ENCODE data around the gene OTOG.

The OTOG gene

GRCh38 chr11:17687946-17688670, 141.0 kb downstream of the OTOG start:
- DNase-seq (ENCODE audit: low read depth), result peak; percentile 54
- TF ChIP-seq CTCF (conservative IDR thresholded peaks at IDR 0.05; ENCODE audit: low read length), result no peak
- H3K4me3 ChIP-seq (ENCODE audit: low read length), result no peak overlapping the region

GRCh38 chr11:17691550-17691949, 144.5 kb downstream of the OTOG start:
- DNase-seq (ENCODE audit: low read depth), result no peak
- no peak overlapping the region for H3K4me3 ChIP-seq (ENCODE audit: low read length)
- TF ChIP-seq CTCF (conservative IDR thresholded peaks at IDR 0.05; ENCODE audit: low read length), result no peak

- TF ChIP-seq CTCF (conservative IDR thresholded peaks at IDR 0.05; ENCODE audit: low read length), result no peak
Observed at GRCh38 chr11:17691976-17692375, 144.9 kb downstream of the OTOG start.

GRCh38 chr11:17692931-17693330, 145.9 kb downstream of the OTOG start:
- no peak for DNase-seq (ENCODE audit: low read depth)
- no peak for TF ChIP-seq CTCF (conservative IDR thresholded peaks at IDR 0.05; ENCODE audit: low read length)

More at GRCh38 chr11:17691976-17692375, 144.9 kb downstream of the OTOG start:
- H3K4me3 ChIP-seq (ENCODE audit: low read length), result no peak overlapping the region
- no peak for DNase-seq (ENCODE audit: low read depth)

GRCh38 chr11:17693531-17693930, 146.5 kb downstream of the OTOG start:
- no peak for TF ChIP-seq CTCF (conservative IDR thresholded peaks at IDR 0.05; ENCODE audit: low read length)
- H3K4me3 ChIP-seq (ENCODE audit: low read length), result no peak overlapping the region

More at GRCh38 chr11:17692931-17693330, 145.9 kb downstream of the OTOG start:
- H3K4me3 ChIP-seq (ENCODE audit: low read length), result no peak overlapping the region

GRCh38 chr11:17694494-17695110, 147.5 kb downstream of the OTOG start:
- no peak for DNase-seq (ENCODE audit: low read depth)
- H3K4me3 ChIP-seq (ENCODE audit: low read length), result no peak overlapping the region
- no peak for TF ChIP-seq CTCF (conservative IDR thresholded peaks at IDR 0.05; ENCODE audit: low read length)

More at GRCh38 chr11:17693531-17693930, 146.5 kb downstream of the OTOG start:
- no peak for DNase-seq (ENCODE audit: low read depth)
